ENCODE measurements around the gene RGS6.

GRCh38 chr14:72366619-72367018 is 434.4 kb downstream of the RGS6 start:
- TF ChIP-seq CTCF (IDR thresholded peaks at IDR 0.05; ENCODE audit: low read depth, low read length, poor library complexity, severe bottlenecking) (no peak), EZH2phosphoT487 (IDR thresholded peaks at IDR 0.05; ENCODE audit: borderline replicate concordance, low read length) (no peak)

All from DOHH2 (cell line).